ENCODE measurements around the gene FIGN.

GRCh38 chr2:163652751-163653150 lies 83.1 kb downstream of the FIGN start:
- no peak for TF ChIP-seq CTCF (IDR thresholded peaks at IDR 0.05)
- TF ChIP-seq POLR2A (IDR thresholded peaks at IDR 0.05), result no peak
- TF ChIP-seq POLR2AphosphoS5 (IDR thresholded peaks at IDR 0.05), result no peak

All from upper lobe of left lung (tissue), 4 donors.